Keratinocyte (primary cell): ENCODE results near the gene EGFR. TPM values are rescaled to one million over a fixed set of nuclear protein-coding genes. Genes with fewer than 3 reads are reported as not detected.

Source experiments
- DNase-seq: peaks from one replicate; pipeline ENCODE4 v3.0.0-alpha.2; 2011; ENCODE audit warnings: low read depth, missing footprints, low spot score
- FAIRE-seq: peaks from 2 replicates; lab custom pipeline; 2011; peaks lifted over from hg19 to GRCh38; lab: Jason Lieb, UNC
- H2AFZ ChIP-seq: 2 replicates; pipeline ENCODE4 v1.6.0; 2012; ENCODE audit warnings: low read length, control low read depth, inconsistent platforms; ENCODE audit not compliant: control insufficient read depth
- H3K27ac ChIP-seq: 2 replicates; pipeline ENCODE4 v1.5.1; 2011; ENCODE audit warnings: low read length; ENCODE audit not compliant: control insufficient read depth, insufficient read depth
- H3K27me3 ChIP-seq: 3 replicates; pipeline ENCODE4 v1.6.0; 2011; ENCODE audit warnings: low read length; ENCODE audit not compliant: control insufficient read depth, insufficient read depth; ENCODE audit errors: extremely low read depth
- H3K36me3 ChIP-seq, 2 experiments: 2 replicates in 1 of 2; 3 replicates in 1 of 2; pipeline ENCODE4 v1.5.1; 2011; ENCODE audit warnings: low read length in 2 of 2, mild to moderate bottlenecking in 1 of 2; ENCODE audit not compliant: control insufficient read depth in 2 of 2, insufficient read depth in 2 of 2; ENCODE audit errors: extremely low read depth in 1 of 2
- H3K4me1 ChIP-seq: 3 replicates; pipeline ENCODE4 v1.5.1; 2011; ENCODE audit warnings: low read length; ENCODE audit not compliant: control insufficient read depth, insufficient read depth; ENCODE audit errors: extremely low read depth
- H3K4me2 ChIP-seq: 3 replicates; pipeline ENCODE4 v1.6.0; 2011; ENCODE audit warnings: low read depth, low read length; ENCODE audit not compliant: control insufficient read depth, insufficient read depth; ENCODE audit errors: extremely low read depth
- H3K4me3 ChIP-seq, 3 experiments: fragments of 200-600 bp in 1 of 3; sonication (generic) in 1 of 3; 2 replicates in 2 of 3; 3 replicates in 1 of 3; pipeline ENCODE4 v1.5.1; 2011 to 2016; ENCODE audit warnings: low read length in 3 of 3, mild to moderate bottlenecking in 3 of 3, control low read depth in 2 of 3, inconsistent platforms in 1 of 3, low read depth in 1 of 3, mixed read lengths in 1 of 3, mixed run types in 1 of 3, moderate library complexity in 1 of 3; ENCODE audit not compliant: control insufficient read depth in 2 of 3, insufficient read depth in 2 of 3; ENCODE audit errors: extremely low read depth in 1 of 3
- H3K79me2 ChIP-seq: 2 replicates; pipeline ENCODE4 v1.6.0; 2012; ENCODE audit warnings: low read length; ENCODE audit not compliant: control insufficient read depth, insufficient read depth
- H3K9ac ChIP-seq: 3 replicates; pipeline ENCODE4 v1.6.0; 2011; ENCODE audit warnings: low read length; ENCODE audit not compliant: control insufficient read depth, insufficient read depth; ENCODE audit errors: extremely low read depth
- H3K9me1 ChIP-seq: 3 replicates; pipeline ENCODE4 v1.6.0; 2011; ENCODE audit warnings: low read length; ENCODE audit not compliant: control insufficient read depth, insufficient read depth; ENCODE audit errors: extremely low read depth
- H3K9me3 ChIP-seq: 2 replicates; pipeline ENCODE4 v1.5.1; 2012; ENCODE audit warnings: low read depth, low read length; ENCODE audit not compliant: control insufficient read depth
- H4K20me1 ChIP-seq: 3 replicates; pipeline ENCODE4 v1.6.0; 2011; ENCODE audit warnings: low read length; ENCODE audit not compliant: control insufficient read depth, insufficient read depth; ENCODE audit errors: extremely low read depth
- CTCF ChIP-seq, 3 experiments: IDR thresholded peaks in 1 of 3; conservative IDR thresholded peaks in 1 of 3; optimal IDR thresholded peaks in 1 of 3; 2 replicates in 2 of 3; 3 replicates in 1 of 3; pipeline versions ENCODE3 to v1.5.1; 2011; ENCODE audit warnings: low read length in 3 of 3, mild to moderate bottlenecking in 3 of 3, moderate library complexity in 2 of 3, control low read depth in 1 of 3, inconsistent platforms in 1 of 3; ENCODE audit not compliant: insufficient read depth in 2 of 3; ENCODE audit errors: extremely low read depth in 1 of 3
- EZH2 ChIP-seq: IDR thresholded peaks from one replicate; pipeline ENCODE4 v1.6.1; 2012; ENCODE audit warnings: inconsistent platforms, mild to moderate bottlenecking, low read length, moderate library complexity
- dilution Hi-C: fragments of 300-500 bp; cut with MboI; formaldehyde crosslinking; loops from one replicate; pipeline ENCODE4 v1.7.0; 2020; ENCODE audit warnings: low sequenced_read_pairs; ENCODE audit not compliant: extremely low pct_ligation_motif_present
- polyA plus RNA-seq, 5 experiments: library from polyadenylated mRNA; depleted of rRNA in 3 of 5; stranded (reverse) in 3 of 5; stranded (forward) in 1 of 5; unstranded in 1 of 5; fragments of >200 nt; gene quantifications; 1 replicate in 1 of 5; 2 replicates in 3 of 5; 3 replicates in 1 of 5; pipeline versions ENCODE4 v1.2.1 to v1.2.3, GENCODE V29; 2011 to 2012; ENCODE audit warnings: missing spikeins in 2 of 5, low read depth in 1 of 5, low replicate concordance in 1 of 5

EGFR gene
- polyA plus RNA-seq, 1 donor (not counting 4 experiments of a cell fraction or from before 2014, with no cell fraction given): 120 TPM

DNA sequence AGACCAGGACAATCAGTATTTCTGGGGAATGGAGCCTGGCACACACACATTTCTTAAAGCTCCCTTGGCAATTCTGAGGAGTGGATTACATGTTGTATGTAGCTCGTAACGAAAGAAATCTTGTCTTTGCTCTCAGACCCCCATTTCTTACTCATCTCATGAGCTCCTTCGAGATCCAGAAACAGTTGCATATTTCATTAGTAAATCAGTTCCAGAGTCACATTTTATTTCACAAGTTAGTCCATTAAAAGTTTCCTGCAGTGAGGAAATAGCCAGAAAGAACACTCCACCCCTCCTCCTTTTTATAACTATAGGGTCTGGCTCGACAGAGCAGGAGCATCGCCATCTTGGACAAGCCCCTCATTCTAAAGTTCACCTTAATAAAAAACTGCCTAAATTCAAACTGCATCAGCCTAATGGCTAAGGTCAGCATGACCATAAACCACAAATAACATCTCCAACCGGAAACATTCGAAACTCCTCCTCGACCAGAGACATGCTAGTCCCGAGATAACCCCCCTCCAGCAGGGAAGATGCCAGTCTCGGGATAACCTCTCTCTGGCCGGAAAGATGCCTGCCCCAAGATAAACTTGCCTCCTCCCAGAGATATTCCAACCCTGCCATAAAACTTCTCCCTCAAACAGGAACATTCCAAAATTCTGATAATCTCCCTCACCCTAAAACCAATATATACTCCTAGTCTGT, 7.4 kb downstream of the EGFR start:
- dilution Hi-C loops: no loop called here
- Histone ChIP-seq H3K79me2 (peaks cover 99% of the 10 kb centered on the region), H4K20me1 (peaks cover 48% of the 10 kb centered on the region), H2AFZ (no peak overlapping the region), H3K27ac (peak overlapping the region; percentile 69), H3K9me3 (no peaks in the 10 kb centered on the region), H3K9ac (peak overlapping the region; percentile 48), H3K9me1 (peaks cover 6% of the 10 kb centered on the region), H3K36me3 (peaks cover 19 to 44% of the 10 kb centered on the region in 2 experiments), H3K27me3 (no peaks in the 10 kb centered on the region), H3K4me3 (no peak overlapping the region), H3K4me1 (peaks cover 70% of the 10 kb centered on the region), H3K4me2 (peak overlapping the region; percentile 17)
- DNase-seq (no peak), FAIRE-seq (no peak)
- TF ChIP-seq EZH2 (no peak), CTCF (optimal IDR thresholded peaks at IDR 0.05 in 1 of 3, IDR thresholded peaks at IDR 0.05 in 1 of 3, conservative IDR thresholded peaks at IDR 0.05 in 1 of 3; ENCODE audit: extremely low read depth in 1 of 3, insufficient read depth in 2 of 3, low read length in 3 of 3) (no peak)

DNA sequence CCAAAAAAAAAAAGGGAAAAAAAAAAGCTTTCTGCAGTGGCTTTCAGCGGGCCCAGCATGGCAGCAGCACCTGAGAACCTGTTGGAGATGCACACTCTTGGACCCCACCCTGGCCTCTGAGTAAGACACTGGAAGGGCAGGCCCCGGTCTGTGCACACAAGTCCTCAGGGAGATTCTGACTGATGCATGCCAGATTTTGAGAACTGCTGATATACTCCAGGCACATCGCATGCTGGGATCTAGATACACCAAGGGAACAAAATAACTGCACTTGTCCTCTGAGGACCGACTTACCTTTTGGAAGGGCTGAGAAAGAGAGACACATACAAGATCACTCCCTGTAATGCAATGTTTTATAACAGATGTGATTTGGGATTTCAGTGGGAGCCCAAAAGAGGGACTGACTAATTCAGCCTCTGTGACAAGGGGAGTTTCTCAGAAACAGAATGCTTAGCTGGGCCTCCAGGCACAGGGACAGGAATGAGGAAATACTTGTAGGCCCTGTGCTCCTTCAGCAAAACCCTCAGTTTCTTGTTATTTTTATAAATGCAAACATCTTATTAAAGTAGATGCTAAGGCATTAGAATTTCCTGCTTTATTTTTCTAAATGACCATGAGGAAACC, 8.2 kb downstream of the EGFR start:
- no peak for DNase-seq
- Histone ChIP-seq H3K9ac (peak overlapping the region; percentile 48), H2AFZ (no peak overlapping the region), H3K27ac (peak overlapping the region; percentile 69), H3K4me2 (peak overlapping the region; percentile 36), H3K4me1 (peaks cover 73% of the 10 kb centered on the region), H3K27me3 (no peaks in the 10 kb centered on the region), H3K36me3 (peaks cover 19 to 39% of the 10 kb centered on the region in 2 experiments), H3K4me3 (no peak overlapping the region), H3K9me3 (no peaks in the 10 kb centered on the region), H4K20me1 (peaks cover 55% of the 10 kb centered on the region), H3K79me2 (peaks cover 99% of the 10 kb centered on the region), H3K9me1 (peaks cover 6% of the 10 kb centered on the region)
- dilution Hi-C loops: no loop called here
- FAIRE-seq: peak; percentile 81
- no peak for TF ChIP-seq EZH2
- no peak for TF ChIP-seq CTCF (optimal IDR thresholded peaks at IDR 0.05 in 1 of 3, IDR thresholded peaks at IDR 0.05 in 1 of 3, conservative IDR thresholded peaks at IDR 0.05 in 1 of 3; ENCODE audit: extremely low read depth in 1 of 3, insufficient read depth in 2 of 3, low read length in 3 of 3)
